ENCODE measurements around the gene KCTD13.
"Not testable (repeated sequence)": the region's sequence is repeated elsewhere in the genome, so short reads cannot be mapped to it uniquely, and the experiment has no call there.

The KCTD13 gene

GRCh38 chr16:29943846-29944799, 18.1 kb upstream of the KCTD13 start:
- DNase-seq: peak; percentile 68

GRCh38 chr16:29940656-29941055, 14.6 kb upstream of the KCTD13 start:
- DNase-seq: no peak

- DNase-seq: not testable (repeated sequence)
These were observed 5.7 kb upstream of the KCTD13 start for GRCh38 chr16:29931750-29932149.

GRCh38 chr16:29927070-29927905, 1.3 kb upstream of the KCTD13 start:
- no peak for DNase-seq

GRCh38 chr16:29926711-29927052, 656 bp upstream of the KCTD13 start:
- DNase-seq: peak; percentile 55

- DNase-seq: no peak
These were observed 795 bp downstream of the KCTD13 start for GRCh38 chr16:29925105-29925756.

- no peak for DNase-seq
These were observed 3.0 kb downstream of the KCTD13 start for GRCh38 chr16:29922986-29923501.

- no peak for DNase-seq
These were observed 3.7 kb downstream of the KCTD13 start for GRCh38 chr16:29922326-29922725.

GRCh38 chr16:29921034-29921385, 5.0 kb downstream of the KCTD13 start:
- DNase-seq: no peak

- DNase-seq: no peak
These were observed 5.6 kb downstream of the KCTD13 start for GRCh38 chr16:29920288-29921033.

GRCh38 chr16:29916979-29917378, 9.0 kb downstream of the KCTD13 start:
- no peak for DNase-seq

- no peak for DNase-seq
These were observed 10.3 kb downstream of the KCTD13 start for GRCh38 chr16:29915590-29916247.

GRCh38 chr16:29913514-29913913, 12.5 kb downstream of the KCTD13 start:
- no peak for DNase-seq

GRCh38 chr16:29912087-29912486, 13.9 kb downstream of the KCTD13 start:
- no peak for DNase-seq

- no peak for DNase-seq
These were observed 14.4 kb downstream of the KCTD13 start for GRCh38 chr16:29911676-29912010.

GRCh38 chr16:29910819-29911675, 15.0 kb downstream of the KCTD13 start:
- no peak for DNase-seq

- not testable (repeated sequence) for DNase-seq
These were observed 16.2 kb downstream of the KCTD13 start for GRCh38 chr16:29909851-29910250.

GRCh38 chr16:29909391-29909790, 16.6 kb downstream of the KCTD13 start:
- no peak for DNase-seq

GRCh38 chr16:29908719-29909220, 17.3 kb downstream of the KCTD13 start:
- DNase-seq: no peak

GRCh38 chr16:29907973-29908372, 18.1 kb downstream of the KCTD13 start:
- DNase-seq: no peak

Data from right hindlimb (tissue), 1 donor.